ENCODE data around the gene EVC2.

EVC2 gene

DNA sequence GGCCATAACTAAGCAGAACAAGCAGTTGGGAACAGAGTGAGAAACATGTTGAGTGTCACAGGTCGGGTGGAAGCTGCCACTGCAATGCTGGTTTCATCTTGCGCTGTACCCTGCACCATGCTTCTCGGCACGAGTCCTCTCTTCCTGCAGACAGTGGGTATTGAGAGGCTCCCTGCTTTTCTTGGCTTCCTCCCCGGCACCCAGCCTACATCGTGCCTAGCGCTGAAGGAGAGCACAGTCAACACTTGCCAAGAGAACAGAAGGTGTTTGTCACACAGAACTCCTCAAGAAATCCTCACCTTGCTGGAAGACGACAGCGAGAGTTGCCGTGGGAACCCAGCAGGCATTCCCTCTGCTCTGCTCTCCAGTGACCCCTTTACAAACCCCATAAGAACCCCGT, 53.6 kb downstream of the EVC2 start:
- no peaks in the 10 kb centered on the region for H3K4me1 ChIP-seq (ENCODE audit: control insufficient read depth in 2 of 2, insufficient read depth in 2 of 2, low read length in 2 of 2)
- no peak overlapping the region for H3K9ac ChIP-seq (ENCODE audit: low read depth in 1 of 2, low read length in 2 of 2)

DNA sequence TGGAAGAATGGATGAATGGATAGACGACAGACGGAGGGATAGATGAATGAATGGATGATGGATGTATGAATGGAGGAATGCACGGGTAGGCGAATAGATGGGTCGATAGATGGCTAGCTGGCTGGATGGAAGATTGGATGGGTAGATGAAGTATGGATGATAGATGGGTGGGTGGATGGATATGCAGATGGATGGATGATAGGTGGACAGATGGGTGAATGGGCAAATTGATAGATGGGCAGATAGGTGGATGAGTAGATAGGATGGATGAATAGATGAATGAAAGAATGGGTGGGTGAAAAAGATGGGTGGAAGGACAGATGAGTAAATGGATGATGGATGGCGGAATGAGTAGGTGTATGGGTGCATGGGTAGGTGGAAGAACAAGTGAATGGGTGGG, 57.3 kb downstream of the EVC2 start:
- Histone ChIP-seq H3K4me1 (ENCODE audit: control insufficient read depth in 2 of 2, insufficient read depth in 2 of 2, low read length in 2 of 2) (no peaks in the 10 kb centered on the region), H3K9ac (ENCODE audit: low read depth in 1 of 2, low read length in 2 of 2) (no peak overlapping the region), H3K9me3 (ENCODE audit: control insufficient read depth in 2 of 2, low read length in 2 of 2) (no peaks in the 10 kb centered on the region), H3K27me3 (ENCODE audit: control insufficient read depth in 2 of 2, insufficient read depth in 2 of 2, low read length in 2 of 2) (no peaks in the 10 kb centered on the region), H3K27ac (ENCODE audit: low read depth in 2 of 2, low read length in 2 of 2) (no peak overlapping the region), H3K4me3 (ENCODE audit: low read length in 2 of 2) (no peak overlapping the region), H3K36me3 (ENCODE audit: control insufficient read depth in 2 of 2, insufficient read depth in 2 of 2, low read length in 2 of 2) (peaks cover 0 to 4% of the 10 kb centered on the region in 2 donors)

More for the DNA sequence above, 53.6 kb downstream of the EVC2 start:
- H3K4me3 ChIP-seq (ENCODE audit: low read length in 2 of 2): no peak overlapping the region
- no peak overlapping the region for H3K27ac ChIP-seq (ENCODE audit: low read depth in 2 of 2, low read length in 2 of 2)
- H3K27me3 ChIP-seq (ENCODE audit: control insufficient read depth in 2 of 2, insufficient read depth in 2 of 2, low read length in 2 of 2): no peaks in the 10 kb centered on the region
- H3K36me3 ChIP-seq (ENCODE audit: control insufficient read depth in 2 of 2, insufficient read depth in 2 of 2, low read length in 2 of 2): peaks cover 0 to 4% of the 10 kb centered on the region in 2 donors
- no peaks in the 10 kb centered on the region for H3K9me3 ChIP-seq (ENCODE audit: control insufficient read depth in 2 of 2, low read length in 2 of 2)

DNA sequence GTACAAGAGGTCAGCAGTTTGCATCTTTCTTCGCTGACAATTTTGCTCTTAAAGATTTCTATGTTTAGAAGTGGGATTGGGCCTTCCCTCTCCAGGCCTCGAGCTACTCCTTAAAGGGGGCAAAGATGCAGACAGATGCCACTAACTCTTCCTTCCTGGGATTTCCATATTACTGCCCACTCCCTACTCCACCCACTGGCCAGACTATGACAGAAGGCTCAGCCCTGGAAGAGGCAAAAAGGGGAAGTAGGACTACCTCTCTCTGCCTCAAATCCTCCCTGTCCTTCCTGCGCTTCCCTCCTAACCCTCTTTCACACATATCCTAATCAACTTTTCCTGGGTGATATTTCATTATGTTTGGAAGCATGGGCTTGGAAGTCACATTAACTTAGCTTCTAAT, 58.3 kb downstream of the EVC2 start:
- Histone ChIP-seq H3K36me3 (ENCODE audit: control insufficient read depth in 2 of 2, insufficient read depth in 2 of 2, low read length in 2 of 2) (peaks cover 0 to 4% of the 10 kb centered on the region in 2 donors), H3K4me1 (ENCODE audit: control insufficient read depth in 2 of 2, insufficient read depth in 2 of 2, low read length in 2 of 2) (no peaks in the 10 kb centered on the region)

DNA sequence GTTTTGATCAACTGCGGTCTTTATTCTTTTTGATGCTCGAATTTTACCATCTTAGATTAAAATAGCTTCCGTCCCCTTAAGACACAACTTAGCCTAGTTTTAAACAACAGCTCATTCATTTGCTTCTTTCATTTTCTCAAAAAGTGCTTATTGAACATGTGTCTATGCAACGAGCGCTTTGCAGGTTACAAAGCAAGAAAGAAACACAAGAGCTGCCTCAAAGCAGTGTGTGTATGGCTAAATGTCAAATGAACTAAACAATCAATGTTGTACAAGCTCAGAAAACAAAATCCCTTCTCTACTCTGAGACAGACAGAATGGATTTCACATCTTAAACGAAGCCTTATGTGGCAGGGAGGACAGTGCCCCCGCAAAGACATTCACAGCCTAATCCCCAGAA, 61.0 kb downstream of the EVC2 start:
- Histone ChIP-seq H3K9me3 (ENCODE audit: control insufficient read depth in 2 of 2, low read length in 2 of 2) (no peaks in the 10 kb centered on the region), H3K27me3 (ENCODE audit: control insufficient read depth in 2 of 2, insufficient read depth in 2 of 2, low read length in 2 of 2) (no peaks in the 10 kb centered on the region), H3K4me3 (ENCODE audit: low read length in 2 of 2) (no peak overlapping the region), H3K4me1 (ENCODE audit: control insufficient read depth in 2 of 2, insufficient read depth in 2 of 2, low read length in 2 of 2) (no peaks in the 10 kb centered on the region), H3K9ac (ENCODE audit: low read depth in 1 of 2, low read length in 2 of 2) (no peak overlapping the region), H3K36me3 (ENCODE audit: control insufficient read depth in 2 of 2, insufficient read depth in 2 of 2, low read length in 2 of 2) (peaks cover 0 to 4% of the 10 kb centered on the region in 2 donors), H3K27ac (ENCODE audit: low read depth in 2 of 2, low read length in 2 of 2) (no peak overlapping the region)

More for the DNA sequence above, 58.3 kb downstream of the EVC2 start:
- no peak overlapping the region for H3K27ac ChIP-seq (ENCODE audit: low read depth in 2 of 2, low read length in 2 of 2)
- no peak overlapping the region for H3K9ac ChIP-seq (ENCODE audit: low read depth in 1 of 2, low read length in 2 of 2)
- H3K4me3 ChIP-seq (ENCODE audit: low read length in 2 of 2): no peak overlapping the region
- H3K9me3 ChIP-seq (ENCODE audit: control insufficient read depth in 2 of 2, low read length in 2 of 2): no peaks in the 10 kb centered on the region
- H3K27me3 ChIP-seq (ENCODE audit: control insufficient read depth in 2 of 2, insufficient read depth in 2 of 2, low read length in 2 of 2): no peaks in the 10 kb centered on the region

DNA sequence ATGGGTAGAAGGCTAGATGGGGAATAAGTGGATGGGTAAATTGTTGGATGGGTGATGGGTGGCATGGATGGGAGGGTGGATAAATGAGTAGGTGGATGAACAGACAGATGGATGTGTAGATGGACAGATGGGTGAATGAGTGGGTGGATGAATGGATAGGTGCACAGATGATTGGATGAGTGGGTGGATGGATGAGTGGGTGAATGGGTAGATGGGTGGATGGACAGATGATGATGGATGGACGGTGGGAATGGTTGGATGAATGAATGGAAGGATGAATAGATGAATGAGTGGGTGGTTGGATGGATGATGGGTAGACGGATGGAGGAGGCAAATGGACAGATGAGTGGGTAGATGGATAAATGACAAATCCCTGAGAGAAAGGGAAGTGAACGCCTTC, 68.3 kb downstream of the EVC2 start:
- Histone ChIP-seq H3K4me1 (ENCODE audit: control insufficient read depth in 2 of 2, insufficient read depth in 2 of 2, low read length in 2 of 2) (no peaks in the 10 kb centered on the region), H3K27ac (ENCODE audit: low read depth in 2 of 2, low read length in 2 of 2) (no peak overlapping the region), H3K27me3 (ENCODE audit: control insufficient read depth in 2 of 2, insufficient read depth in 2 of 2, low read length in 2 of 2) (no peaks in the 10 kb centered on the region), H3K36me3 (ENCODE audit: control insufficient read depth in 2 of 2, insufficient read depth in 2 of 2, low read length in 2 of 2) (no peaks in the 10 kb centered on the region), H3K9ac (ENCODE audit: low read depth in 1 of 2, low read length in 2 of 2) (no peak overlapping the region), H3K4me3 (ENCODE audit: low read length in 2 of 2) (no peak overlapping the region), H3K9me3 (ENCODE audit: control insufficient read depth in 2 of 2, low read length in 2 of 2) (no peaks in the 10 kb centered on the region)

DNA sequence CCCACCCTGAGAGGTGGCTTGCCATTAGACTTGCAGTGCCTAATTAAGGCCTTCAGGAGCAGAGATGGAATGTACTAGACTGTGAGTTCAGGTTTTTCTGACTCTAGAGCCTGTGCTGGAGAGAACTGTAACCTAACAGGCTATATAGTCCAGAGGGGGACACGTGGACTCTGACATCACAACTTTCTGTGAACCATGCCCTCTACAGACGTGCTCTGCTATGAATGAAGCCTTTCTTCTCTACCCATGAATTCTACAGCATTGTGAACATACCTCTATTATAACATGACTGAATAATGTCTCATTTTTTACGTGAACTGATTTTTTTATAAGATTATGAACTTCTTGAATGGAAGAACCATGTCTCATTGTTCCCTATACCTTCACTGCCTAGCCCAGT, 68.8 kb downstream of the EVC2 start:
- Histone ChIP-seq H3K27me3 (ENCODE audit: control insufficient read depth in 2 of 2, insufficient read depth in 2 of 2, low read length in 2 of 2) (no peaks in the 10 kb centered on the region), H3K4me3 (ENCODE audit: low read length in 2 of 2) (no peak overlapping the region), H3K9ac (ENCODE audit: low read depth in 1 of 2, low read length in 2 of 2) (no peak overlapping the region), H3K27ac (ENCODE audit: low read depth in 2 of 2, low read length in 2 of 2) (no peak overlapping the region), H3K4me1 (ENCODE audit: control insufficient read depth in 2 of 2, insufficient read depth in 2 of 2, low read length in 2 of 2) (no peaks in the 10 kb centered on the region), H3K36me3 (ENCODE audit: control insufficient read depth in 2 of 2, insufficient read depth in 2 of 2, low read length in 2 of 2) (no peaks in the 10 kb centered on the region), H3K9me3 (ENCODE audit: control insufficient read depth in 2 of 2, low read length in 2 of 2) (no peaks in the 10 kb centered on the region)

DNA sequence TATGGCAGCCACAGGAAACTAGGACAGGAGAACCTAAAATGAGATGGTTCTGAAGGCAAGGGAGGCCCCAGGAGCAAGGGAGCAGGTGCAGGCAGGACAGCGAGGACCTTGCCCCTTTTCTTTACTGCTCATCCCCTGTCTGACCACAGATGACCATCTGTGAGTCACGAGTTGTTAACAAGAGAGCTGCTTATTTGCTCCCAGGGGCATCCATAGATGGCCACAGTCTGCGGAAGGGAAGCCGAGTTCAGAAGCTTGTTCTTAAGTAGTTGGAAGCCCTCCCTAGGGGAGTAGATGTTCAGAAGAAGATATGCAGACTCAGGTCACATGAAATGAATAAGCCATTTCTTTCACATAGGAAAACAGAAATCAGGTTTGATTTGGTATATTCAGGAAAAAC, 69.4 kb downstream of the EVC2 start:
- no peaks in the 10 kb centered on the region for H3K4me1 ChIP-seq (ENCODE audit: control insufficient read depth in 2 of 2, insufficient read depth in 2 of 2, low read length in 2 of 2)
- H3K36me3 ChIP-seq (ENCODE audit: control insufficient read depth in 2 of 2, insufficient read depth in 2 of 2, low read length in 2 of 2): no peaks in the 10 kb centered on the region
- H3K27me3 ChIP-seq (ENCODE audit: control insufficient read depth in 2 of 2, insufficient read depth in 2 of 2, low read length in 2 of 2): no peaks in the 10 kb centered on the region
- H3K4me3 ChIP-seq (ENCODE audit: low read length in 2 of 2): no peak overlapping the region
- no peak overlapping the region for H3K9ac ChIP-seq (ENCODE audit: low read depth in 1 of 2, low read length in 2 of 2)
- no peak overlapping the region for H3K27ac ChIP-seq (ENCODE audit: low read depth in 2 of 2, low read length in 2 of 2)
- H3K9me3 ChIP-seq (ENCODE audit: control insufficient read depth in 2 of 2, low read length in 2 of 2): no peaks in the 10 kb centered on the region

DNA sequence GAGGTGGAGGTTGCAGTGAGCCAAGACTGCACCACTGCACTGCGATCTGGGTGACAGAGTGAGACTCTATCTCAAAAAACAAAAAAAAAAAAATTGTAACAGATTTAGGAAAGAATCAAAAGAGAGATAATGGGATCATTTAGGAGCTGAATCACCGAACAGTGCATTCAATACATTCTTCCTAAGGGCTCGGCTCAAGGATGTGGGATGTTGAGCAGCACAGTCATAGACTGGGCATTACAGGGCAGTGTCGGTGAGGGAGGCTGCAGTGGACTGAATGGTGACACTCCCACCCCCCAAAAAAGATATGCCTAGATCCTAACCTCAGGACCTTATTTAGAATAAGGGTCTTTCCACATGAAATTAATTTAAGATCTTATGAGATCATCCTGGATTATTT, 70.0 kb downstream of the EVC2 start:
- H3K36me3 ChIP-seq (ENCODE audit: control insufficient read depth in 2 of 2, insufficient read depth in 2 of 2, low read length in 2 of 2): no peaks in the 10 kb centered on the region
- no peaks in the 10 kb centered on the region for H3K27me3 ChIP-seq (ENCODE audit: control insufficient read depth in 2 of 2, insufficient read depth in 2 of 2, low read length in 2 of 2)
- H3K9me3 ChIP-seq (ENCODE audit: control insufficient read depth in 2 of 2, low read length in 2 of 2): no peaks in the 10 kb centered on the region
- no peak overlapping the region for H3K9ac ChIP-seq (ENCODE audit: low read depth in 1 of 2, low read length in 2 of 2)
- no peak overlapping the region for H3K27ac ChIP-seq (ENCODE audit: low read depth in 2 of 2, low read length in 2 of 2)
- no peaks in the 10 kb centered on the region for H3K4me1 ChIP-seq (ENCODE audit: control insufficient read depth in 2 of 2, insufficient read depth in 2 of 2, low read length in 2 of 2)
- no peak overlapping the region for H3K4me3 ChIP-seq (ENCODE audit: low read length in 2 of 2)

DNA sequence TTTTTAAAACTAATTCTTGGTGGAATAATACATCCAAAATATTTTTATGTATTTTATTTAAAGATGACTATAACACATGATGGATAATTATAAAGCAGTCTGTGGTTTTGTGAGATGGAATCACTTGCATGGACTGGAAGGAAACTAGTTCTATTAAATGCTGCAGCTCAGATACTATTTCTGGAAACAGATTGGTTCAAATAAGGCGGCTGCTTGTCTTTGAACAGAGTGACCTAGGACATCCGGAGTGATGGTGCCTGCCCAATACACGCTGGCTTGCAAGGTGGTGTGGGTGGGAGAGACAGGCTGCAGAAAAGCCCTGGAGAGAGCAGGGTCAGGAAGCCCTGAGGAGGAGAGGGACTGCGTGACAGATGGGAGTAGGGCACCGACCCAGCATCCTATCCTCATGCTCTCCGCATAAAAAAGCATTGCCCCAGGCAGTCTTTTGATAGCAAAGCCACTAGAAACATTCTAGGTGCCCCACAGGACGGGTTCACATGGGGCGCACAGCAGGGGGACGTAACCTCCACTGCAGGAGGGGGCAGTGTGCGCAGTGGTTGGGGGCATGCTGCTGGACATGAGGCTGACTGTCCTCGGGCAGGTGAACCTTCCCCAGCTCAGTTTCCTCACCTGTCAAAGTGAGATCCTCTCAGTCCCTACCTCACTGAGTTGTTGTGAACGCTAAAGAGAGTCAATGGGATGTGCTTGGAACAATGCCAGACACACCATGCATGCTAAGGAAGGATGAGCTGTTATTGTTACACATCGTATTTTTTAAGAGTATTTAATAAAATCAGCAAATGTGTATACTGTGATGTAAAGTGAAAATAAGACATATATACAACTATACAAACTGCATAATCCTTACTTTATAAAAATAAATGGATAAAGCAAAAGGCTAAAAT, 71.3 kb downstream of the EVC2 start:
- Histone ChIP-seq H3K27ac (ENCODE audit: low read depth in 2 of 2, low read length in 2 of 2) (no peak overlapping the region), H3K4me1 (ENCODE audit: control insufficient read depth in 2 of 2, insufficient read depth in 2 of 2, low read length in 2 of 2) (no peaks in the 10 kb centered on the region), H3K9me3 (ENCODE audit: control insufficient read depth in 2 of 2, low read length in 2 of 2) (no peaks in the 10 kb centered on the region), H3K4me3 (ENCODE audit: low read length in 2 of 2) (no peak overlapping the region), H3K27me3 (ENCODE audit: control insufficient read depth in 2 of 2, insufficient read depth in 2 of 2, low read length in 2 of 2) (no peaks in the 10 kb centered on the region), H3K36me3 (ENCODE audit: control insufficient read depth in 2 of 2, insufficient read depth in 2 of 2, low read length in 2 of 2) (no peaks in the 10 kb centered on the region), H3K9ac (ENCODE audit: low read depth in 1 of 2, low read length in 2 of 2) (no peak overlapping the region)

DNA sequence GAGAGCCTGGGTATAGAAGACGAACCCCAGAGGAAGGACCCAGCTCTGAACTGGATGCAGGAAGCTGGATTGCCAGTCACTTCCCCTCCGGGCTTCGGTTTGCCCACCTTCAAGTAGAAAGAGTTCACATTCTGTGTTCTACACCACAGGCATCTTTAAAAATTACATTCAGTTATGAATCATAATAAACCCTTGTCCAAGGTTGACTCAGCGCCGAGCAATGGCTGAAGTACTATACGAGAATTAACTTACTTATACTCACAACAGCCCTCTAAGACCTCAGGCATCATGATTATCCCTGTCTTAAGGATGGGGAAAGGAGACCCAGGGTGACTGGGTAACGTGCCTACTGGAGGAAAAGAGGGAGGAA, 72.5 kb downstream of the EVC2 start:
- H3K36me3 ChIP-seq (ENCODE audit: control insufficient read depth in 2 of 2, insufficient read depth in 2 of 2, low read length in 2 of 2): no peaks in the 10 kb centered on the region
- no peaks in the 10 kb centered on the region for H3K27me3 ChIP-seq (ENCODE audit: control insufficient read depth in 2 of 2, insufficient read depth in 2 of 2, low read length in 2 of 2)
- H3K9me3 ChIP-seq (ENCODE audit: control insufficient read depth in 2 of 2, low read length in 2 of 2): no peaks in the 10 kb centered on the region
- H3K27ac ChIP-seq (ENCODE audit: low read depth in 2 of 2, low read length in 2 of 2): no peak overlapping the region
- no peak overlapping the region for H3K4me3 ChIP-seq (ENCODE audit: low read length in 2 of 2)
- H3K4me1 ChIP-seq (ENCODE audit: control insufficient read depth in 2 of 2, insufficient read depth in 2 of 2, low read length in 2 of 2): no peaks in the 10 kb centered on the region
- H3K9ac ChIP-seq (ENCODE audit: low read depth in 1 of 2, low read length in 2 of 2): no peak overlapping the region
